HFF-Myc (cell line): Measurements from ENCODE around the gene CACNA1E.

ENCODE experiments used
- DNase-seq: peaks from one replicate; pipeline ENCODE4 v3.0.0-alpha.2; 2011; ENCODE audit warnings: low read depth; ENCODE audit errors: extremely low read depth
- H3K4me3 ChIP-seq: replicated peaks from 2 replicates; pipeline ENCODE4 v1.5.1; 2011; ENCODE audit warnings: low read depth, mild to moderate bottlenecking, control low read depth, low read length
- TF ChIP-seq, protein P1 (sequence below): IDR thresholded peaks from 2 replicates; pipeline ENCODE4 v1.5.1; 2012; ENCODE audit warnings: mild to moderate bottlenecking, low read depth, low read length, control low read depth; ENCODE audit errors: missing control alignments

Gene CACNA1E

DNA sequence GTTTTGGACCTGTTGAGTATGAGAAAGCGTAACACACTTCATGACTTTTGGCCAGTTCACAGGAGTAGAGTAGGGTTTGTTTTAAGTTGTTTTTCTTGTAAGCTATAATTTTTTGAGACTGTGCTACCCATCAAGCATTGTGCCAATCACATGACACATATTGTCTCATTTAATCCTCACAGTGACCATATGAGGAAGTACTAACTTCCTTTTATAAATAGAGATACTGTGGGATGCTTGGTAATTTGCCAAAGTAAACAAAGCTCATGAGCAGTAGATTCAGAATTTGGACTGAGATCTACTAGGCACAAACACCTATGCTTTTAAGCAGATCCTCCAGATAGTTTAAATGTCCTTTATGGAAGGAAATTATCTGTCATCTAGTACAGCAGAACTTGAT, 178.3 kb downstream of the CACNA1E start:
- TF ChIP-seq, protein P1, sequence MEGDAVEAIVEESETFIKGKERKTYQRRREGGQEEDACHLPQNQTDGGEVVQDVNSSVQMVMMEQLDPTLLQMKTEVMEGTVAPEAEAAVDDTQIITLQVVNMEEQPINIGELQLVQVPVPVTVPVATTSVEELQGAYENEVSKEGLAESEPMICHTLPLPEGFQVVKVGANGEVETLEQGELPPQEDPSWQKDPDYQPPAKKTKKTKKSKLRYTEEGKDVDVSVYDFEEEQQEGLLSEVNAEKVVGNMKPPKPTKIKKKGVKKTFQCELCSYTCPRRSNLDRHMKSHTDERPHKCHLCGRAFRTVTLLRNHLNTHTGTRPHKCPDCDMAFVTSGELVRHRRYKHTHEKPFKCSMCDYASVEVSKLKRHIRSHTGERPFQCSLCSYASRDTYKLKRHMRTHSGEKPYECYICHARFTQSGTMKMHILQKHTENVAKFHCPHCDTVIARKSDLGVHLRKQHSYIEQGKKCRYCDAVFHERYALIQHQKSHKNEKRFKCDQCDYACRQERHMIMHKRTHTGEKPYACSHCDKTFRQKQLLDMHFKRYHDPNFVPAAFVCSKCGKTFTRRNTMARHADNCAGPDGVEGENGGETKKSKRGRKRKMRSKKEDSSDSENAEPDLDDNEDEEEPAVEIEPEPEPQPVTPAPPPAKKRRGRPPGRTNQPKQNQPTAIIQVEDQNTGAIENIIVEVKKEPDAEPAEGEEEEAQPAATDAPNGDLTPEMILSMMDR = no peak
- DNase-seq = no peak
- no peak overlapping the region for H3K4me3 ChIP-seq

- no peak overlapping the region for H3K4me3 ChIP-seq
- DNase-seq = no peak
- TF ChIP-seq, protein P1 = no peak
Measured at GRCh38 chr1:181662606-181663005, 179.3 kb downstream of the CACNA1E start.

- DNase-seq = no peak
- H3K4me3 ChIP-seq = no peak overlapping the region
- TF ChIP-seq, protein P1 = no peak
Measured at GRCh38 chr1:181664543-181664942, 181.2 kb downstream of the CACNA1E start.

DNA sequence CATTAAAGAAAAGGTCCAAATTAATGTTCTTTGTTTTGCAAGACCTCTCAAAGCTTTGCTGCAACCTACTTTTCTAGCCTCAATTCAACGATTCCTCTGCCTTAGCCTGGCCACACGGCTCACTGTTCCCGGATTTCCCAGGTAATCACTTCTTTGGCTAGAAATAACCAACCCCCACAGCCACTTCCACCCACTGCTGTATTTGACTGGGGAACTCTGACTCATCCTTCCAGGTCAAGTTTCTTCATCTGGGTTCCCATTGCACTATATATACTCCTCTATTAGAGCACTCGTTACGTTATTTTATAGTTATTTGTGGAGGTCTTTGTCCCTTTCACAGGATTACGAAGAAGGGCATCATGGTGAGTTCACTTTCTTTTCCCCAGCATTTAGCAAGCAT, 185.9 kb downstream of the CACNA1E start:
- TF ChIP-seq, protein P1 = no peak
- no peak overlapping the region for H3K4me3 ChIP-seq
- no peak for DNase-seq

DNA sequence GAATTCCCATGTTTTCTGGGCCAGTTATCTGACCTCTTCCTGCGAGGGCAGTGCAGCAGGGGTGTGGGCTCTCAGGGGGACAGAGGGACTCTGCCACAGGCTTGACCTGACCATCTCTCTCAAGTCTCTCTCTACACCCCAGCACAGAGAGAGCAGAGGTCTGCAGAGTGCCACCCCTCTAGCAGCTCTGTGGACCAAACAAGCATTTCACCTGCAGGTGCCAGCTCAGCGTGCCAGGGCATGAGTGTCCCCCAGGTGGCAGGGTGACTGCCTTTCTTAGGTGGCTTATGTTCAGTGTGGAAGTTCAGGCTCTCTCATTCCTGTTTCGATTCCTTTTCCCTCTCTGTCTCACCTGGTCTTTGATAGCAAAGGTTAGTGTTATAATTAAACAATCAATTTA, 191.3 kb downstream of the CACNA1E start:
- no peak for DNase-seq
- TF ChIP-seq, protein P1 = no peak

GRCh38 chr1:181675091-181675917, 192.0 kb downstream of the CACNA1E start:
- no peak overlapping the region for H3K4me3 ChIP-seq
- TF ChIP-seq, protein P1 = no peak
- no peak for DNase-seq

More for the DNA sequence above, 191.3 kb downstream of the CACNA1E start:
- H3K4me3 ChIP-seq = no peak overlapping the region

GRCh38 chr1:181675918-181676190, 192.5 kb downstream of the CACNA1E start:
- no peak overlapping the region for H3K4me3 ChIP-seq

More at GRCh38 chr1:181675918-181676190, 192.5 kb downstream of the CACNA1E start:
- DNase-seq = no peak
- TF ChIP-seq, protein P1 = no peak
